ENCODE results near the gene TNFRSF25. TPM values are rescaled to one million over a fixed set of nuclear protein-coding genes. Genes with fewer than 3 reads are reported as not detected.

Gene TNFRSF25
- total RNA-seq, 1 donor: 2.0 TPM

DNA sequence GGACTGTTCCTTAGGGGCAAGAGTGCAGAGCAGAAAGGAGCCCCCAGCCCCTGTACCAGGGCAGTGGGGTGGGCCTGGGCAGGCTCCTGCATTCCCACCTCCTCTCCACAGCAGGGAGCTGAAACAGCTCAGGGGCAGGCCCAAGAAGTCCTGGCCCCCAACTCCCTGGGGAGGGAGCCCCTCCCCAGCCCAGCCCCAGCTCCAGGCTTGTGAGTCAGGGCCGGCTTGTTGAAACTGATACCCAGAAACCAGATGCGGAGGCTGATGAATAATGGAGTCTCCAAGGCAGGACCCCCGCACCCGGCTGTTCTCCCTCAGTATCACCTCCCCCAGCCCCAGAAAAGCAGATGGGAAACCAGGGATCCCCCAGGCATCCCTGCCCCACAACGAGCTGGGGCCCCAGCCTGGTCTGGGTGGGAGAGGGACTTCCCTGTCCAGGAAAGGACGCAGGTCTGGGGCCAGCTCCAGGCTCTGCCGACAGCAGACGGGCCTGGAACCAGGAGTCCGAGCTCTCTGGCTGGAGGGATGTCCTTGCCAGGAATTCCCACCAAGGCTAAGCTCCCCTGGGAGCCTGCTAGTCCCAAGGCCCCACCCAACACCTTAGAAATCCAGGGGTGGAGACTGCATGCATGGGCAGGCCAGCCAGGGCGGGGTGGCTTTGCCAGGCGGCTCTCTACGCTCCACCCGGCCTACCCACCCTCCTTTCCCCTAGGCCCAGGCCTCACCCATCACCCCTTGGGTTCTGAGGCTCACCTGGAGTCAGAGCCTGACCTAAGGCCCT, 22.8 kb upstream of the TNFRSF25 start:
- DNase-seq (ENCODE audit: low read depth): no peak
- TF ChIP-seq, protein P1, sequence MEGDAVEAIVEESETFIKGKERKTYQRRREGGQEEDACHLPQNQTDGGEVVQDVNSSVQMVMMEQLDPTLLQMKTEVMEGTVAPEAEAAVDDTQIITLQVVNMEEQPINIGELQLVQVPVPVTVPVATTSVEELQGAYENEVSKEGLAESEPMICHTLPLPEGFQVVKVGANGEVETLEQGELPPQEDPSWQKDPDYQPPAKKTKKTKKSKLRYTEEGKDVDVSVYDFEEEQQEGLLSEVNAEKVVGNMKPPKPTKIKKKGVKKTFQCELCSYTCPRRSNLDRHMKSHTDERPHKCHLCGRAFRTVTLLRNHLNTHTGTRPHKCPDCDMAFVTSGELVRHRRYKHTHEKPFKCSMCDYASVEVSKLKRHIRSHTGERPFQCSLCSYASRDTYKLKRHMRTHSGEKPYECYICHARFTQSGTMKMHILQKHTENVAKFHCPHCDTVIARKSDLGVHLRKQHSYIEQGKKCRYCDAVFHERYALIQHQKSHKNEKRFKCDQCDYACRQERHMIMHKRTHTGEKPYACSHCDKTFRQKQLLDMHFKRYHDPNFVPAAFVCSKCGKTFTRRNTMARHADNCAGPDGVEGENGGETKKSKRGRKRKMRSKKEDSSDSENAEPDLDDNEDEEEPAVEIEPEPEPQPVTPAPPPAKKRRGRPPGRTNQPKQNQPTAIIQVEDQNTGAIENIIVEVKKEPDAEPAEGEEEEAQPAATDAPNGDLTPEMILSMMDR (IDR thresholded peaks at IDR 0.05; ENCODE audit: insufficient read depth, low read length): no peak

DNA sequence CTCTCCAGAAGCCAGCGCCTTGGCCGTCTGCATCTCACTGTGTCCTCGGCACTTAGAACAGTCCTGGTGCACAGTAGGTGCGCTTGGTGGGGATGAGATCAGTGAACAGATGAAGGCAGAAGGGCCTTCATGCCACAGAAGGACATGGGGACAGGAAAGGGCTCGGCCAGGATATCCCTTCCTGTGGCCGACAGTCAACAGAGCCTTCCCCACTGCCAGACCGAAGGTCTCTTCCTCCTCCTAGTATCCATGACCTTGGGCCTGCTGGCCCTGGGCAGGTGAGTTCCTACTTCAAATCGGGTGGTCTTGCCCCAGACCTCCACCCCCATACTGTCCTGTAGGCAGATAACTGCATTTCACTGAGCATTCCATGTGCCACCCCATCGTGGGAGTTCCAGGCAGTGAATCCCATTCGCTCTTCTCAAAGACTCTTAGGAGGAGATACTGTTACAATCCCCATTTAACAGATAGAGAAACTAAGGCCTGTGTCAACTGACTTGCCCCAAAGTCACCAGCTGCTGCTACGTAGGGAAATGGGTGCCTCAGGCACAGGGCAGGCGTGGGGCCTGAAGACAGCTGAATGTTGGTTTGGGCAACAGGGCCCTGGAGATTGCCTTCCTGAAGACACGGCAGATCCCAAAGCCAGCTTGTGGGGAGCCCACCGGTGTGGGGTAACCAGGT, 22.0 kb upstream of the TNFRSF25 start:
- TF ChIP-seq, protein P1 (IDR thresholded peaks at IDR 0.05; ENCODE audit: insufficient read depth, low read length): no peak
- DNase-seq (ENCODE audit: low read depth): no peak
- no peak overlapping the region for H3K4me3 ChIP-seq (ENCODE audit: low read depth, low read length)

More for the DNA sequence above, 22.8 kb upstream of the TNFRSF25 start:
- H3K4me3 ChIP-seq (ENCODE audit: low read depth, low read length): no peak overlapping the region

DNA sequence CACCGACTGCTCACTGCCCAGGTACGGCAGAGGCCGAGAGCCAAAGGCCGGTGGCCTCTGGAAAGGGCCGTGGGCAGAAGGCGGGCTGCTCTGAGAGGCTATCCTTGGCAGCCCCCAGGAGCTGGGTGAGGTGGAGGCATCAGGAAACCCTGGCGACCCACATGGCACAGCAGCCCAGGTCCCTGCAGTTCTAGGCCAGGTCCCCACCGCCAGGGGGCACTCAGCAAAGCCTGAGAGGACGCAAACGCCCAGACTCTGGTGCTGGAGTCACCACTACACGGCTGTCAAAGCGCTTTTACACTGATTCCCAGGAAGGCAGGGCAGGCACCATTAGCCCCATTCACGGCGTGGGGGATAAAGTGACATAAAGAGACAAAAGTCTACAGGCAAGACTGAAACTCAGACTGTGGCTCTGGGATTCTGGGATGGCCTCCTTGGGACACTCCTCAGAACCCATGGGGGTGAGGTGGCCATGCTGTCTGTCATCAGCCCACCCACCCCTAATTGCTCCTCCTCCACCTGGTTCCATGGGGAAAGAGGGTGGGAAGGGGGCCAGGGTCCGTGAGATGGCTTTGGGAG, 20.5 kb upstream of the TNFRSF25 start:
- H3K4me3 ChIP-seq (ENCODE audit: low read depth, low read length): peak overlapping the region; percentile 54
- TF ChIP-seq, protein P1 (IDR thresholded peaks at IDR 0.05; ENCODE audit: insufficient read depth, low read length): peak; percentile 93
- DNase-seq (ENCODE audit: low read depth): peak; percentile 83

DNA sequence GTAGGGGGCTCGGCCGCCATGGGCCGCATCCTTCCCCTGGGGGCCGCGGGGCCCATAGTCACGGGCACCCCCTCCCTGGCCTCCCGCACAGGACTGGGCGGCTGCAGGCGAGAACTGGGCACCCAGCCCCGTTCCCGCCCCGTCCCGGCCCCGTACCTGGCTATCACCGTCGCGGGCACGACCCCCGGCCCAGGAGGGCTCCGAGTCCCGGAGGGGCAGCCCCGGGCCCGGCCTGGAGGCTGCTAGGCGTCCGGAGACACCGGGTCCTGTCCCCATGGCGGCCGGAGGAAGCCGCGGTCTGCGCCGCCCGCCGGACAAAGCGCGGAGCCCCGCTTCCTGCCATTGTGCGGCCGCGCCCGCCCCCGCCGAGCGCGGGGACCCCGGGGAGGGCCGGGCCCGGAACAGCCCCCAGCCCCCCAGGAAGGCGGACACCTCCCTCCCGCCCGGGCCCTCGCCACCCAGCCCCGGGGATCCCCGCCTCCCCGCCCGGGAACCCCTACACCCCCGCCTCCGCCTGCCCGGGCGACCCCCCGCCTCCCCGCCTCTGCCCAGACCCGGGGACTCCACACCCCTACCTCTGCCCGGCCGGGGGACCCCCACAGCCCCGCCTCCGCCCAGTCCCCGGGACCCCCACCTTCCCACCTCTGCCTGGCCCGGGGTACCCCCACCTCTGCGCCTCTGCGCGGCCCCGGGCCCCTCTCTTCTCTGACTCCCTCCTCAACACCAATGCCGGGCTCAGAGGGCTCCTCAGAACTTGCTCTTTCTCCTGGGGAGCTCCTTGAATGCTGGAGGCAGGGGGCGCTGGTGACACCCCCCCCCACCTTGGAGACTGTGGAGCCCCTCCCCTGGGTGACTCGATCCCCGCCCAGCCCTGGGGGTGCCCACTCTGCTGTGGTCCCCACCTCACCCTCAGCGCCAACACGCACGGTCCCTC, 19.5 kb upstream of the TNFRSF25 start:
- peak overlapping the region; percentile 58 for H3K4me3 ChIP-seq (ENCODE audit: low read depth, low read length)
- DNase-seq (ENCODE audit: low read depth): no peak
- TF ChIP-seq, protein P1 (IDR thresholded peaks at IDR 0.05; ENCODE audit: insufficient read depth, low read length): peak; percentile 22

DNA sequence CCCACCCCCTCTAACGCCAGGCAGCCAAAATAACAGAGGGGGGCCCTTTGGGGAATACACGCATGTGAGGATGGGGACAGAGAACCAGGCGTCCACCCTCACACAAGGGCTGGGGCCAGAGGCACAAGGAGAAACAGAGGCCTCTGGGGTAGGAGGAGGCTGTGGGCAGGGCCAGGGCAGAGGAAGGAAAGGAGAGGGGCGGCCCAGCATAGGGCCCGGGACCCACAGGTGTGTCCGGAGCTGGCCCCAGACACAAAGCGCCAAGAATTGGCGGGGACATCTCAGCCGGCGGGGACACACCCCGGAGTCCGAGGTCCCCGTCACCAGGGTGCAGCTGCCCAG, 18.8 kb upstream of the TNFRSF25 start:
- DNase-seq (ENCODE audit: low read depth): no peak
- TF ChIP-seq, protein P1 (IDR thresholded peaks at IDR 0.05; ENCODE audit: insufficient read depth, low read length): no peak
- peak overlapping the region; percentile 58 for H3K4me3 ChIP-seq (ENCODE audit: low read depth, low read length)

DNA sequence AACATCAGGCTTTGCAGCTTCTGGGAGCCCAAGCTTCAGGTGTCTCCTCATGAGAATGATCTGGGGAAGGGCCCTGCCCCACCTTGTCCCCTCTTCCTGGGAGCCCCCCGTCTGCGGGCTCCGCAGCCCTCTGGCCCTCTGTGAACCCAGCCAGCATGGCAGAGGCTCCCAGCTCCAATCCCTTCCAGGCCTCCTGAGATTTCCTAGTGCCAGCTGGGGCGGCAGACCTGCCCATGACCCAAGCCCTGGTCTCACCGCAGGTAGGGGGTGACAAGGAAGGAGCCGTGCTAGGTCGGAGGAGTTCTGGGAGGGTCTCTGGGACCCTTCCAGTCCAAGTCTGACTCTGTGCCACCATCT, 17.8 kb upstream of the TNFRSF25 start:
- TF ChIP-seq, protein P1 (IDR thresholded peaks at IDR 0.05; ENCODE audit: insufficient read depth, low read length): no peak
- DNase-seq (ENCODE audit: low read depth): no peak
- no peak overlapping the region for H3K4me3 ChIP-seq (ENCODE audit: low read depth, low read length)
